Cardiac fibroblast (primary cell): Measurements from ENCODE around the gene GTPBP4.
A peak's percentile ranks its signal among the peaks of the same experiment; 100 is the strongest.

ENCODE experiments used
- DNase-seq, 2 donors: peaks; one replicate each; pipeline versions ENCODE4 v3.0.0 to v3.0.0-alpha.2; 2010; ENCODE audit warnings: low read depth in 2 of 2
- H3K4me3 ChIP-seq, 2 donors: replicated peaks in 1 of 2; 1 replicate in 1 of 2; 2 replicates in 1 of 2; pipeline ENCODE4 v1.5.1; 2011; ENCODE audit warnings: low read depth in 2 of 2, low read length in 2 of 2, mild to moderate bottlenecking in 2 of 2, moderate library complexity in 1 of 2
- TF ChIP-seq, protein P1 (sequence below): IDR thresholded peaks from one replicate; pipeline ENCODE4 v1.5.1; 2011; ENCODE audit warnings: low read depth, mild to moderate bottlenecking, low read length, inconsistent platforms

GTPBP4 gene

DNA sequence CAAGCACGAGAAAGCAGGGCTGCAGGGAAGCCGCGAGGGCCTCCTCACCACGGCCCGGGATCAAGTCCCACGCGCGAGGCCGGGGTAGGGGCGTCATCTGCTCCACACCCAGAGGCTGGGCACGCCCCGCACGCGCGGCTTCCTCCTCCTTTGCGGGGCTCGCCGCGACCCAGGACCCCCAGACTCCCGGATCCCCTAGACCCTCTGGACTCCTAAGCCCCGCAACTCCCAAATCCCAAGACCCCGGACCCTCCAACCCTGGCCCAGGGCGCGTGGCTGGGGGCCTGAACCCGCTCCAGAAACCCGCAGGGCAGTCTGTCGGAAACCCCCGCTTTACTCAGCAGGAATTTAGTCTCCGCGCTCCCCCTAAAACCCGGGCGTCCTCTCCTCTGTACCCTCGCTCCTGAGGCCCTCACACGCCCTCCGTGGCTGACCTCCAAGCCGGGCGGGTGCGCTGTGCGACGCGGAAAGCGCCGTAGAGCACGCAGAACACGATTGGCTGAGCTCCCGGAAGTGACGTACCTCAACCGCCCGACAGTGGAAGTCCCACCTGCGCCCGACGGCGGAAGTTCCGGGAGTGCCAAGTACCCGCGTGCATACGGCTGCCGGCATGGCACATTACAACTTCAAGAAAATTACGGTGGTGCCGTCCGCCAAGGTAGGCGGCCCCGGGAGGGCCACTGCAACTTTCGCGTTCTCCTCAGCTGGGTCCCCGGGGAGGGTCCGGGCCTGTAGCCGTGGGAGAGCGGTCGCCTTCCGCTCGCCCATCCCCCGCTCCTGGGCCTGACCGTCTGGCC, at the start of gene GTPBP4:
GTPBP4 (plus strand) TSS at position 565 of the 797 bp plus-strand sequence; CDS start at position 611, 46 bp downstream.
- TF ChIP-seq, protein P1, sequence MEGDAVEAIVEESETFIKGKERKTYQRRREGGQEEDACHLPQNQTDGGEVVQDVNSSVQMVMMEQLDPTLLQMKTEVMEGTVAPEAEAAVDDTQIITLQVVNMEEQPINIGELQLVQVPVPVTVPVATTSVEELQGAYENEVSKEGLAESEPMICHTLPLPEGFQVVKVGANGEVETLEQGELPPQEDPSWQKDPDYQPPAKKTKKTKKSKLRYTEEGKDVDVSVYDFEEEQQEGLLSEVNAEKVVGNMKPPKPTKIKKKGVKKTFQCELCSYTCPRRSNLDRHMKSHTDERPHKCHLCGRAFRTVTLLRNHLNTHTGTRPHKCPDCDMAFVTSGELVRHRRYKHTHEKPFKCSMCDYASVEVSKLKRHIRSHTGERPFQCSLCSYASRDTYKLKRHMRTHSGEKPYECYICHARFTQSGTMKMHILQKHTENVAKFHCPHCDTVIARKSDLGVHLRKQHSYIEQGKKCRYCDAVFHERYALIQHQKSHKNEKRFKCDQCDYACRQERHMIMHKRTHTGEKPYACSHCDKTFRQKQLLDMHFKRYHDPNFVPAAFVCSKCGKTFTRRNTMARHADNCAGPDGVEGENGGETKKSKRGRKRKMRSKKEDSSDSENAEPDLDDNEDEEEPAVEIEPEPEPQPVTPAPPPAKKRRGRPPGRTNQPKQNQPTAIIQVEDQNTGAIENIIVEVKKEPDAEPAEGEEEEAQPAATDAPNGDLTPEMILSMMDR: no peak
- H3K4me3 ChIP-seq: peak within 1 kb of the TSS; percentile 97 to 99
- DNase-seq: peak; percentile 98

DNA sequence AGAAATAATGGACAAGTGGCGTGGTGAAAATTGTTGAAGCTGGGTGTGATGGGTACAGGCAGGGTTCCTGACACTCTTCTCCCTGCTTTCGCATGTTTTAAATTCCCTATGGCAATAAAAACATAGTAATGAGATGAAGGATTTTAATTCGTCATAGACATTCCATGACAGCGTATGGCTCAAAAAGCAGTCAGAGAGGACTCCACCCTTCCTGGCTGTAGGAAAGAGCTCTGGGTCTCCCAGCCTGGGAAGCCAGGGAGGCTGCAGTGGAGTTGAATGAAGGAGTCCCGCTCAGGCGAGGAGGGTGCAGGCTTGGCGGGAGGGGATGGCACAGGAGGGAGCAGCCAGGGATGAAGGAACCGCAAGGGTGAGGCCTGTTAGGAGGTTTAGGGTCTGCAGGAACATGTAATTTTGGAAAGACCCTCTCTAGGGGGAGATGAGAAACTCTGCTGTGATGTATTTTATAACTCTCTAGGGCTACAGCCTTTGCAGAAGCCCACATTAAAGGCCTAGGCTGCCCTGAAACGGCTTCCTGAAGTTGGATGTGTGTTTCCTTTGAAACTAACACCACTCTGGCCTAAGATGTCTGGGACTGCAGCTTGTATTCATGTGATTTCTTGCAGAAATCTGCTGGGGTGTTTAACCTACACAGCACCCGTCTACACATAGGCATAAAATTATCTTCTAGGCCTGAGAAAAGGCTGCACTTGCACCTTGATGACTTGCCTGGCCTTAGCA, 49.1 kb upstream of the GTPBP4 start:
- H3K4me3 ChIP-seq: no peak overlapping the region
- TF ChIP-seq, protein P1: no peak
- peak in 1 of 2 donors; percentile 10 for DNase-seq

DNA sequence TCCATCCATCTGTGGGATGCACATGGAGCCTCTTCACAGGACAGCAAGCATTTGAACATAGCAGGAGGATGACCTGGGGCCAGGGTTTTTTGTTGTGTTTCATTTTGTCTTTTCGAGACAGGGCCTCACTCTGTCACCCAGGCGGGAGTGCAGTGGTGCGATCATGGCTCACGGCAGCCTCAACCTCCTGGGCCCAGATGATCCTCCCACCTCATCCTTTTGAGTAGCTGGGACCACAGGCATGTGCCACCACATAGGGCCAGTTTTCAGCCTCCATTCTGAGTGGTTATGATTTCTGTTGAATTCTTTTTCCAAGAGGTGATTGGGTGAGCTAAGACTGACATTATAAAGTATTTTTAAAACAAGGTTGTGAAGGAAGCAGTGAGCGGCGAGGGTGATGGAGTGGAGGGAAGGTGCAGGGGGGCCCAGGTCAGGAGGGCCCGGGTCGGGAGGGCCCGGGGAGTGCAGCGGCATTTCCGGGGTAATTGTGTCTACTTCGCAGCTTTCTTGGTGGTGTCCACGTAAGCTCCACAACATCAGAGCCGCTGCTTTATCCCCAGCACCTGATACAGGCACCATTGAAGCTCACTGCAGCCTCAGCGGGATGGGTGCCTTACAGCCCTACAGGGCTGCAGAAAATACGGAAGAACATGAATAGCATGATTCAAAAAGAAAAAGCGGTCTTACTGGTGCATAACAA, 44.8 kb upstream of the GTPBP4 start:
- H3K4me3 ChIP-seq: no peak overlapping the region
- no peak for DNase-seq
- TF ChIP-seq, protein P1: no peak

DNA sequence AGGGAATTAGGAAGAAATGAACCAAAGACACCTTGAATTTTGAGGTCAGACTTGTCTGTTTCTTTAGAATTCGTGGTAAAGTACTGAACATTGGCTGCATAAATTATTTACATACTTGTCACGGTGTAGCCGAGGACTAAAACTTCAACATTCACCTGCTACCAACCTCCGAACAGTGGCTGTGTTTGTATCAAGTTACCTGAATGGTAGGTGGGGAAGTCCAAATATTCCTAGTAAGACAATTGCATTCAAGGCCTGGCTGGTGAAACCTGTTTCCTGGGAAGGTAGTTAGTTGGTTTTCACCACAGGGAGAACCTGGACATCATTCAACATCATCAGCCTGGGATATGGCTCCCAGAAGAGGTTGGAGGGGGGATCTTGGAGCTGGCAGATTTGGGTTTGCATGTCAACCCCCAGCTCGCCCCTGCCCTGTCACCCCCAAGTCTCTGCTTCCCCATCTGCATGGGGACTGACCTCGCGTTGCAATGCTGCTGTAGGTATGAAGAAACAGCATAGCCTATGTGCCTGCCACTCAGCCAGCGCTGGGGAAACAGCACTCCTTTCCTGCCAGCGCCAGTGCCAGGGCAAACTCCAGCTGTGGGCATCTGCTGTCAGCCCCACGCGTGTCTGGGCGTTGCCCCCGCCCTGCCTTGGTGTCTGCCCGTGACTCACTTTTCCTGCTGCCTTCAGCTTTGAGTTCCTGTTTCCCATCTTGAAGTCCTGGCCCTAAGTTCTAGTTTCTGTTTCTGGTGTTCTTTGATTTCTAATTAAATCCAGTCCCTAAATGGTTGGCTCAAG, 44.0 kb upstream of the GTPBP4 start:
- TF ChIP-seq, protein P1: no peak
- H3K4me3 ChIP-seq: no peak overlapping the region
- peak; percentile 28 to 46 for DNase-seq

DNA sequence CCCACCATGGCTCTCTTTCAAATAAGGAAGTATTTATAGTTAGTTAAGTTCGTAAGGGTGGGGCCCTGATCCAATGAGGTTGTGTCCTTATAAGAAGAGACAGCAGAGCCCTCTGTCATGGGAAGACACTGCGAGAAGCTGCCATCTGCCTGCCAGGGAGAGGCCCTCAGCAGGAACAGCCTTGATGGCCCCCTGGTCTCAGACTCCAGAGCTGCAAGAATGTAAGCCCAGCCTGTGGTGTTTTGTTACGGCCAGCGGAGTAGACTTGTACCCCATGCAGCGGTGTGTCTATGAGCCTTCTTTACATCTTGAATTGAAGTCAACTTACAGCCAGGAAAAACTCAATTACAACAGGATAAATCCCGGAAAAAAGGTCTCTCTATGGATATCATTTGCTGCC, 42.5 kb upstream of the GTPBP4 start:
- TF ChIP-seq, protein P1: no peak
- no peak for DNase-seq
- H3K4me3 ChIP-seq: no peak overlapping the region

DNA sequence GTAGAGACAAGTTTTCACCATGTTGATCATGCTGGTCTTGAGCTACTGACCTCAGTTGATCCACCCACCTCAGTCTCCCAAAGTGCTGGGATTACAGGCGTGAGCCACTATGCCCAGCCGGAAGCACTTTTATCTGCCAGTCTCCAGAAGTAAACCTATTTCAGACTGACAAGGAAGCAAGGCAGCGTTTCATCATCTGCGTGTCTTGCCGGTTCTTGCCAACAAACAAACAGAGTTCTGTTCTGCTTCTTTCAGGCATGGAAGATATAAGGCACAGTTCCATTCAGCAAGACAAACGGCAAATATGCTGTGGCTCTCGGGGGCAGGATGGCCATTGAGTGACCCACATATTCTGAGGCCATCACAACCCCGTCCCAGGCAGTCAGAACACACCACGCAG, 41.2 kb upstream of the GTPBP4 start:
- no peak overlapping the region for H3K4me3 ChIP-seq
- DNase-seq: no peak
- TF ChIP-seq, protein P1: no peak
